Measurements from ENCODE around the gene FDCSP.

- TF ChIP-seq TAF1 (conservative IDR thresholded peaks at IDR 0.05) (no peak), EGR1 (IDR thresholded peaks at IDR 0.05; ENCODE audit: low read depth in 2 of 2) (no peak), CTCF (IDR thresholded peaks at IDR 0.05; ENCODE audit: low read depth, low read length, missing input control) (no peak)
These were observed 43.3 kb upstream of the FDCSP start for GRCh38 chr4:70182517-70183167.

Measured in liver (tissue), 3 donors.